Measurements from ENCODE around the gene CIDEB. TPM values are rescaled to one million over a fixed set of nuclear protein-coding genes. Genes with fewer than 3 reads are reported as not detected.

CIDEB gene
- total and polyA plus RNA-seq, 2 of the 13 experiments (the other 11 are each of a cell fraction or from before 2014, with no cell fraction given): 35.8 to 110 TPM

DNA sequence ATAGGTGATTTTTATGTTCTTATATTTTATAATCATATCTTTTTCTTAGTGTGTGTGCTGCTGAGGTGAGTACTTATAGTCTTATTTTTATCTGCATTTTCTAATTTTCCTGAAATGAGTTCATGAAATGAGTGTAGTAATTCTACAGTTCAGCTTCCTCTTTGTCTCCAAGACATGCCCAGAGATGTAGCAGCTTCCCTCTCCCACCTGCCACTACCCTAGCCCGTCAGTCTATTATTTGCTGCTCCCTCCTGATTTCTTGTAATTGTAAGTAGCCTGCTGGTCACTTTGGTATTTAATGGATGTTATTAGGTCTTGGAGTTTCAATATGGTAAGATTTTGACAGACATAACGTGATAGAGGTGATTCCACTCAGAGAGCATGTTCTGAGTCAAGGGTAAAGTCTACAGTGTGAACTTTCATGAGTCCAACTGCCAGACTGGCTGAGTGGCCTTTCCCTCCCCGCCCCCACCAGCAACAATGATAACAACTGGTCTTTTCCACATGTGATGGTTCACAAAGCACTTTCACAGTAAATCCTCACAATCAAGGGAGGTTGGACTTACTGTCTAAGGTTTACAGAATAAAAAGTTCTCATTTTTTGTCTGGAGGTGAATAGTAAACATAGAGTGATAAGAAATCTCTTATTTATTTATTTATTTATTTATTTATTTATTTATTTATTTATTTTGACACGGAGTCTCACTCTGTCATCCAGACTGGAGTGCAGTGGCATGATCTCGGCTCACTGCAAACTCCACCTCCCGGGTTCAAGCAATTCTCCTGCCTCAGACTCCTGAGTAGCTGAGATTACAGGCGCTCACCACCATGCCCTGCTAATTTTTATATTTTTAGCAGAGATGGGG is 36.3 kb upstream of the CIDEB start (continued):
- TF ChIP-seq, protein P1, sequence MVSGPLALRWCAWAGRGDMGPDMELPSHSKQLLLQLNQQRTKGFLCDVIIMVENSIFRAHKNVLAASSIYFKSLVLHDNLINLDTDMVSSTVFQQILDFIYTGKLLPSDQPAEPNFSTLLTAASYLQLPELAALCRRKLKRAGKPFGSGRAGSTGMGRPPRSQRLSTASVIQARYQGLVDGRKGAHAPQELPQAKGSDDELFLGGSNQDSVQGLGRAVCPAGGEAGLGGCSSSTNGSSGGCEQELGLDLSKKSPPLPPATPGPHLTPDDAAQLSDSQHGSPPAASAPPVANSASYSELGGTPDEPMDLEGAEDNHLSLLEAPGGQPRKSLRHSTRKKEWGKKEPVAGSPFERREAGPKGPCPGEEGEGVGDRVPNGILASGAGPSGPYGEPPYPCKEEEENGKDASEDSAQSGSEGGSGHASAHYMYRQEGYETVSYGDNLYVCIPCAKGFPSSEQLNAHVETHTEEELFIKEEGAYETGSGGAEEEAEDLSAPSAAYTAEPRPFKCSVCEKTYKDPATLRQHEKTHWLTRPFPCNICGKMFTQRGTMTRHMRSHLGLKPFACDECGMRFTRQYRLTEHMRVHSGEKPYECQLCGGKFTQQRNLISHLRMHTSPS (CRISPR knock-in tag; IDR thresholded peaks at IDR 0.05; ENCODE audit: low read depth): no peak
- TF ChIP-seq, protein P2, sequence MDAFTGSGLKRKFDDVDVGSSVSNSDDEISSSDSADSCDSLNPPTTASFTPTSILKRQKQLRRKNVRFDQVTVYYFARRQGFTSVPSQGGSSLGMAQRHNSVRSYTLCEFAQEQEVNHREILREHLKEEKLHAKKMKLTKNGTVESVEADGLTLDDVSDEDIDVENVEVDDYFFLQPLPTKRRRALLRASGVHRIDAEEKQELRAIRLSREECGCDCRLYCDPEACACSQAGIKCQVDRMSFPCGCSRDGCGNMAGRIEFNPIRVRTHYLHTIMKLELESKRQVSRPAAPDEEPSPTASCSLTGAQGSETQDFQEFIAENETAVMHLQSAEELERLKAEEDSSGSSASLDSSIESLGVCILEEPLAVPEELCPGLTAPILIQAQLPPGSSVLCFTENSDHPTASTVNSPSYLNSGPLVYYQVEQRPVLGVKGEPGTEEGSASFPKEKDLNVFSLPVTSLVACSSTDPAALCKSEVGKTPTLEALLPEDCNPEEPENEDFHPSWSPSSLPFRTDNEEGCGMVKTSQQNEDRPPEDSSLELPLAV (CRISPR knock-in tag; conservative IDR thresholded peaks at IDR 0.05; ENCODE audit: low read depth): no peak
- TF ChIP-seq, protein P3, sequence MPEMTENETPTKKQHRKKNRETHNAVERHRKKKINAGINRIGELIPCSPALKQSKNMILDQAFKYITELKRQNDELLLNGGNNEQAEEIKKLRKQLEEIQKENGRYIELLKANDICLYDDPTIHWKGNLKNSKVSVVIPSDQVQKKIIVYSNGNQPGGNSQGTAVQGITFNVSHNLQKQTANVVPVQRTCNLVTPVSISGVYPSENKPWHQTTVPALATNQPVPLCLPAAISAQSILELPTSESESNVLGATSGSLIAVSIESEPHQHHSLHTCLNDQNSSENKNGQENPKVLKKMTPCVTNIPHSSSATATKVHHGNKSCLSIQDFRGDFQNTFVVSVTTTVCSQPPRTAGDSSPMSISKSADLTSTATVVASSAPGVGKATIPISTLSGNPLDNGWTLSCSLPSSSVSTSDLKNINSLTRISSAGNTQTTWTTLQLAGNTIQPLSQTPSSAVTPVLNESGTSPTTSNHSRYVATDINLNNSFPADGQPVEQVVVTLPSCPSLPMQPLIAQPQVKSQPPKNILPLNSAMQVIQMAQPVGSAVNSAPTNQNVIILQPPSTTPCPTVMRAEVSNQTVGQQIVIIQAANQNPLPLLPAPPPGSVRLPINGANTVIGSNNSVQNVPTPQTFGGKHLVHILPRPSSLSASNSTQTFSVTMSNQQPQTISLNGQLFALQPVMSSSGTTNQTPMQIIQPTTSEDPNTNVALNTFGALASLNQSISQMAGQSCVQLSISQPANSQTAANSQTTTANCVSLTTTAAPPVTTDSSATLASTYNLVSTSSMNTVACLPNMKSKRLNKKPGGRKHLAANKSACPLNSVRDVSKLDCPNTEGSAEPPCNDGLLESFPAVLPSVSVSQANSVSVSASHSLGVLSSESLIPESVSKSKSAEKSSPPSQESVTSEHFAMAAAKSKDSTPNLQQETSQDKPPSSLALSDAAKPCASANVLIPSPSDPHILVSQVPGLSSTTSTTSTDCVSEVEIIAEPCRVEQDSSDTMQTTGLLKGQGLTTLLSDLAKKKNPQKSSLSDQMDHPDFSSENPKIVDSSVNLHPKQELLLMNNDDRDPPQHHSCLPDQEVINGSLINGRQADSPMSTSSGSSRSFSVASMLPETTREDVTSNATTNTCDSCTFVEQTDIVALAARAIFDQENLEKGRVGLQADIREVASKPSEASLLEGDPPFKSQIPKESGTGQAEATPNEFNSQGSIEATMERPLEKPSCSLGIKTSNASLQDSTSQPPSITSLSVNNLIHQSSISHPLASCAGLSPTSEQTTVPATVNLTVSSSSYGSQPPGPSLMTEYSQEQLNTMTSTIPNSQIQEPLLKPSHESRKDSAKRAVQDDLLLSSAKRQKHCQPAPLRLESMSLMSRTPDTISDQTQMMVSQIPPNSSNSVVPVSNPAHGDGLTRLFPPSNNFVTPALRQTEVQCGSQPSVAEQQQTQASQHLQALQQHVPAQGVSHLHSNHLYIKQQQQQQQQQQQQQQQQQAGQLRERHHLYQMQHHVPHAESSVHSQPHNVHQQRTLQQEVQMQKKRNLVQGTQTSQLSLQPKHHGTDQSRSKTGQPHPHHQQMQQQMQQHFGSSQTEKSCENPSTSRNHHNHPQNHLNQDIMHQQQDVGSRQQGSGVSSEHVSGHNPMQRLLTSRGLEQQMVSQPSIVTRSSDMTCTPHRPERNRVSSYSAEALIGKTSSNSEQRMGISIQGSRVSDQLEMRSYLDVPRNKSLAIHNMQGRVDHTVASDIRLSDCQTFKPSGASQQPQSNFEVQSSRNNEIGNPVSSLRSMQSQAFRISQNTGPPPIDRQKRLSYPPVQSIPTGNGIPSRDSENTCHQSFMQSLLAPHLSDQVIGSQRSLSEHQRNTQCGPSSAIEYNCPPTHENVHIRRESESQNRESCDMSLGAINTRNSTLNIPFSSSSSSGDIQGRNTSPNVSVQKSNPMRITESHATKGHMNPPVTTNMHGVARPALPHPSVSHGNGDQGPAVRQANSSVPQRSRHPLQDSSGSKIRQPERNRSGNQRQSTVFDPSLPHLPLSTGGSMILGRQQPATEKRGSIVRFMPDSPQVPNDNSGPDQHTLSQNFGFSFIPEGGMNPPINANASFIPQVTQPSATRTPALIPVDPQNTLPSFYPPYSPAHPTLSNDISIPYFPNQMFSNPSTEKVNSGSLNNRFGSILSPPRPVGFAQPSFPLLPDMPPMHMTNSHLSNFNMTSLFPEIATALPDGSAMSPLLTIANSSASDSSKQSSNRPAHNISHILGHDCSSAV (CRISPR knock-in tag; IDR thresholded peaks at IDR 0.05; ENCODE audit: borderline replicate concordance): no peak
- TF ChIP-seq, protein P4, sequence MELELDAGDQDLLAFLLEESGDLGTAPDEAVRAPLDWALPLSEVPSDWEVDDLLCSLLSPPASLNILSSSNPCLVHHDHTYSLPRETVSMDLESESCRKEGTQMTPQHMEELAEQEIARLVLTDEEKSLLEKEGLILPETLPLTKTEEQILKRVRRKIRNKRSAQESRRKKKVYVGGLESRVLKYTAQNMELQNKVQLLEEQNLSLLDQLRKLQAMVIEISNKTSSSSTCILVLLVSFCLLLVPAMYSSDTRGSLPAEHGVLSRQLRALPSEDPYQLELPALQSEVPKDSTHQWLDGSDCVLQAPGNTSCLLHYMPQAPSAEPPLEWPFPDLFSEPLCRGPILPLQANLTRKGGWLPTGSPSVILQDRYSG (CRISPR knock-in tag; IDR thresholded peaks at IDR 0.05): no peak
- TF ChIP-seq ZNF564 (CRISPR knock-in tag; IDR thresholded peaks at IDR 0.05): no peak
- TF ChIP-seq ZNF367 (CRISPR knock-in tag; IDR thresholded peaks at IDR 0.05; ENCODE audit: borderline replicate concordance): no peak
- TF ChIP-seq ZNF431 (CRISPR knock-in tag; IDR thresholded peaks at IDR 0.05; ENCODE audit: borderline replicate concordance, low read depth): no peak
- TF ChIP-seq, protein P5, sequence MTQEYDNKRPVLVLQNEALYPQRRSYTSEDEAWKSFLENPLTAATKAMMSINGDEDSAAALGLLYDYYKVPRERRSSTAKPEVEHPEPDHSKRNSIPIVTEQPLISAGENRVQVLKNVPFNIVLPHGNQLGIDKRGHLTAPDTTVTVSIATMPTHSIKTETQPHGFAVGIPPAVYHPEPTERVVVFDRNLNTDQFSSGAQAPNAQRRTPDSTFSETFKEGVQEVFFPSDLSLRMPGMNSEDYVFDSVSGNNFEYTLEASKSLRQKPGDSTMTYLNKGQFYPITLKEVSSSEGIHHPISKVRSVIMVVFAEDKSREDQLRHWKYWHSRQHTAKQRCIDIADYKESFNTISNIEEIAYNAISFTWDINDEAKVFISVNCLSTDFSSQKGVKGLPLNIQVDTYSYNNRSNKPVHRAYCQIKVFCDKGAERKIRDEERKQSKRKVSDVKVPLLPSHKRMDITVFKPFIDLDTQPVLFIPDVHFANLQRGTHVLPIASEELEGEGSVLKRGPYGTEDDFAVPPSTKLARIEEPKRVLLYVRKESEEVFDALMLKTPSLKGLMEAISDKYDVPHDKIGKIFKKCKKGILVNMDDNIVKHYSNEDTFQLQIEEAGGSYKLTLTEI (CRISPR knock-in tag; conservative IDR thresholded peaks at IDR 0.05): no peak

All from HepG2 (cell line).